ENCODE data around the gene TEP1.
A peak's percentile ranks its signal among the peaks of the same experiment; 100 is the strongest.
"Not testable (repeated sequence)": the region's sequence is repeated elsewhere in the genome, so short reads cannot be mapped to it uniquely, and the experiment has no call there.

The TEP1 gene

GRCh38 chr14:20412876-20413743, at the start of gene TEP1:
Gene TEP1, minus strand, starts transcription at chr14:20413501. Its CDS starts 5,062 bp downstream, at chr14:20408439.
- DNase-seq (ENCODE audit: low spot score): peak; percentile 89

- DNase-seq (ENCODE audit: low spot score): peak; percentile 99
These were observed 48.2 kb upstream of the TEP1 start, which contains the start of gene PIP4P1 for GRCh38 chr14:20461225-20462141. Gene PIP4P1, minus strand, starts transcription at chr14:20461434. Its CDS starts 109 bp downstream, at chr14:20461325.

- peak; percentile 42 for DNase-seq (ENCODE audit: low spot score)
These were observed 47.3 kb upstream of the TEP1 start for GRCh38 chr14:20460458-20461224.

GRCh38 chr14:20458031-20458789, 44.9 kb upstream of the TEP1 start:
- DNase-seq (ENCODE audit: low spot score): no peak

- no peak for DNase-seq (ENCODE audit: low spot score)
These were observed 43.7 kb upstream of the TEP1 start for GRCh38 chr14:20456971-20457370.

GRCh38 chr14:20455355-20456300, 42.3 kb upstream of the TEP1 start:
- no peak for DNase-seq (ENCODE audit: low spot score)

- peak; percentile 99 for DNase-seq (ENCODE audit: low spot score)
These were observed 41.4 kb upstream of the TEP1 start, which contains the start of the genes APEX1 and OSGEP for GRCh38 chr14:20454516-20455354. Gene APEX1, plus strand, starts transcription at chr14:20455226. Its CDS starts 420 bp downstream, at chr14:20455646. Gene OSGEP, minus strand, starts transcription at chr14:20454812. Its CDS starts 129 bp downstream, at chr14:20454683.

GRCh38 chr14:20452831-20453230, 39.5 kb upstream of the TEP1 start:
- DNase-seq (ENCODE audit: low spot score): not testable (repeated sequence)

- no peak for DNase-seq (ENCODE audit: low spot score)
These were observed 33.6 kb upstream of the TEP1 start for GRCh38 chr14:20446889-20447288.

- not testable (repeated sequence) for DNase-seq (ENCODE audit: low spot score)
These were observed 30.3 kb upstream of the TEP1 start for GRCh38 chr14:20443650-20444049.

- DNase-seq (ENCODE audit: low spot score): no peak
These were observed 28.2 kb upstream of the TEP1 start for GRCh38 chr14:20441461-20441860.

- DNase-seq (ENCODE audit: low spot score): no peak
These were observed 27.6 kb upstream of the TEP1 start for GRCh38 chr14:20440882-20441281.

- DNase-seq (ENCODE audit: low spot score): no peak
These were observed 27.2 kb upstream of the TEP1 start for GRCh38 chr14:20440465-20440864.

- DNase-seq (ENCODE audit: low spot score): no peak
These were observed 25.4 kb upstream of the TEP1 start for GRCh38 chr14:20438664-20439063.

- DNase-seq (ENCODE audit: low spot score): no peak
These were observed 23.1 kb upstream of the TEP1 start for GRCh38 chr14:20436363-20436755.

GRCh38 chr14:20435582-20436362, 22.5 kb upstream of the TEP1 start, which contains the start of gene KLHL33:
Gene KLHL33, minus strand, starts transcription at chr14:20436166. Its CDS starts 355 bp downstream, at chr14:20435811.
- no peak for DNase-seq (ENCODE audit: low spot score)

GRCh38 chr14:20434701-20435581, 21.6 kb upstream of the TEP1 start:
- DNase-seq (ENCODE audit: low spot score): no peak
